HCT116 (cell line): ENCODE results near the gene TRUB1.

Source experiments
- EGR1 ChIP-seq: IDR thresholded peaks from 2 replicates; pipeline ENCODE4 v1.6.1; 2012; ENCODE audit warnings: low read depth
- FOSL1 ChIP-seq: IDR thresholded peaks from 2 replicates; pipeline ENCODE4 v1.6.1; 2012; ENCODE audit warnings: low read depth
- POLR2A ChIP-seq: IDR thresholded peaks from 2 replicates; pipeline ENCODE4 v1.7.0; 2011; ENCODE audit warnings: borderline replicate concordance; ENCODE audit not compliant: insufficient read depth, insufficient read length; ENCODE audit errors: extremely low read depth
- POLR2AphosphoS5 ChIP-seq: IDR thresholded peaks from 2 replicates; pipeline ENCODE4 v1.6.1; 2011; ENCODE audit warnings: mild to moderate bottlenecking, low read depth, low read length, moderate library complexity
- RAD21 ChIP-seq: IDR thresholded peaks from 2 replicates; pipeline ENCODE4 v1.6.1; 2012; ENCODE audit warnings: low read depth, mild to moderate bottlenecking
- SP1 ChIP-seq: IDR thresholded peaks from 2 replicates; pipeline ENCODE4 v1.6.1; 2012; ENCODE audit warnings: low read depth
- TCF7L2 ChIP-seq: IDR thresholded peaks from 2 replicates; pipeline ENCODE4 v1.7.0; 2011; ENCODE audit warnings: borderline replicate concordance, inconsistent platforms; ENCODE audit not compliant: insufficient read depth, insufficient read length; ENCODE audit errors: extremely low read depth
- YY1 ChIP-seq: IDR thresholded peaks from 2 replicates; pipeline ENCODE4 v1.6.1; 2011; ENCODE audit warnings: low read length, low read depth, moderate library complexity, mild to moderate bottlenecking; ENCODE audit not compliant: insufficient replicate concordance; ENCODE audit errors: extremely low read depth
- ZNF274 ChIP-seq: fragments of 200-500 bp; sonication (Bioruptor generic); IDR thresholded peaks from 2 replicates; pipeline ENCODE4 v1.6.1; 2014; ENCODE audit warnings: mild to moderate bottlenecking, low read depth, low read length, inconsistent platforms
- TF ChIP-seq, protein P1 (sequence below), 3 experiments: fragments of 200-600 bp in 1 of 3; sonication (generic) in 1 of 3; IDR thresholded peaks in 2 of 3; conservative IDR thresholded peaks in 1 of 3; 2 replicates each; pipeline ENCODE4 v1.5.1; 2012 to 2017; ENCODE audit warnings: low read depth in 2 of 3, low read length in 2 of 3, antibody characterized with exemption in 1 of 3, borderline replicate concordance in 1 of 3, control low read depth in 1 of 3, mild to moderate bottlenecking in 1 of 3, mixed read lengths in 1 of 3, mixed run types in 1 of 3, moderate library complexity in 1 of 3; ENCODE audit not compliant: insufficient read depth in 1 of 3
- TF ChIP-seq, protein P2 (sequence below): IDR thresholded peaks from 2 replicates; pipeline ENCODE4 v1.6.1; 2012; ENCODE audit warnings: low read depth
- TF ChIP-seq, protein P3 (sequence below): IDR thresholded peaks from 2 replicates; pipeline ENCODE4 v1.6.1; 2012

DNA sequence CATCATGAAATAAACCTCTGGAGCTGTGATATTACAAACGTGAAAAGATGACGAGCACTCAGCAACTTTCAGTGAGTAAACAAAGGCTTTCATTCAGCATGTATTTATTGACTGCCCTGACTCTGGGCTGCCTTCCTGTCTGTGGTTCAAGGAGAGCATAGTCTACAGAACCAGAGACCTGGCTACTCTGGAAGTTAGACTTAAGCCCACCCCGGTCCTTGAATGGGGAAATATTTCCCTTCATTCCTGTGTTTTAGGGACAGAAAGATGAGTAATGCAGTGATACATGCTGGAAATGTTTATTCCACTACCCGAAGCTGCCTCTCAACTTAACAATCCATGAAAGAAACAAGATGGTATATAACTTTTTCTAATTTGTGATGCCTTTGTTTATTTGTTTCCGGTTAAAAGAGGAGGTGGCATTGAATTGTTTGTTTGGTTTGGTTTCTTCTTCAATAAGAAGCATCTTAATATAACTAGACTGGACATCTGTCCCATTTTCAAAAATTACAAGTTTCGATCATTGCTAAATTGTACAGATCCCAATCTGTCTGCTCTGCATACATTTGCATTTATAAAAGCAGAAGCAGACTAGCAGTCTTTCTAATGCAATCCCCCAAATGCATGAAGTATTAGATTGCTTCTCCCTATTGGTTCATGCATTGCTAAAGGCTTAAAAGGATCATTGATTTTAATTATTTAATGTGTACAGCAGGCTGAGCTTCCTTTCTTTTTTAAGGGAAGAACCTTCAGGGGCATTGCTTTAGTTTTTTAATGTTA, 57.7 kb downstream of the TRUB1 start:
- TF ChIP-seq YY1 (no peak), RAD21 (no peak), POLR2AphosphoS5 (no peak), FOSL1 (no peak), ZNF274 (no peak), POLR2A (no peak), EGR1 (no peak), SP1 (no peak), TCF7L2 (no peak)
- TF ChIP-seq, protein P1, sequence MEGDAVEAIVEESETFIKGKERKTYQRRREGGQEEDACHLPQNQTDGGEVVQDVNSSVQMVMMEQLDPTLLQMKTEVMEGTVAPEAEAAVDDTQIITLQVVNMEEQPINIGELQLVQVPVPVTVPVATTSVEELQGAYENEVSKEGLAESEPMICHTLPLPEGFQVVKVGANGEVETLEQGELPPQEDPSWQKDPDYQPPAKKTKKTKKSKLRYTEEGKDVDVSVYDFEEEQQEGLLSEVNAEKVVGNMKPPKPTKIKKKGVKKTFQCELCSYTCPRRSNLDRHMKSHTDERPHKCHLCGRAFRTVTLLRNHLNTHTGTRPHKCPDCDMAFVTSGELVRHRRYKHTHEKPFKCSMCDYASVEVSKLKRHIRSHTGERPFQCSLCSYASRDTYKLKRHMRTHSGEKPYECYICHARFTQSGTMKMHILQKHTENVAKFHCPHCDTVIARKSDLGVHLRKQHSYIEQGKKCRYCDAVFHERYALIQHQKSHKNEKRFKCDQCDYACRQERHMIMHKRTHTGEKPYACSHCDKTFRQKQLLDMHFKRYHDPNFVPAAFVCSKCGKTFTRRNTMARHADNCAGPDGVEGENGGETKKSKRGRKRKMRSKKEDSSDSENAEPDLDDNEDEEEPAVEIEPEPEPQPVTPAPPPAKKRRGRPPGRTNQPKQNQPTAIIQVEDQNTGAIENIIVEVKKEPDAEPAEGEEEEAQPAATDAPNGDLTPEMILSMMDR (IDR thresholded peaks at IDR 0.05 in 2 of 3, conservative IDR thresholded peaks at IDR 0.05 in 1 of 3; ENCODE audit: borderline replicate concordance in 1 of 3, insufficient read depth in 1 of 3, low read depth in 2 of 3, low read length in 2 of 3): no peak
- TF ChIP-seq, protein P2, sequence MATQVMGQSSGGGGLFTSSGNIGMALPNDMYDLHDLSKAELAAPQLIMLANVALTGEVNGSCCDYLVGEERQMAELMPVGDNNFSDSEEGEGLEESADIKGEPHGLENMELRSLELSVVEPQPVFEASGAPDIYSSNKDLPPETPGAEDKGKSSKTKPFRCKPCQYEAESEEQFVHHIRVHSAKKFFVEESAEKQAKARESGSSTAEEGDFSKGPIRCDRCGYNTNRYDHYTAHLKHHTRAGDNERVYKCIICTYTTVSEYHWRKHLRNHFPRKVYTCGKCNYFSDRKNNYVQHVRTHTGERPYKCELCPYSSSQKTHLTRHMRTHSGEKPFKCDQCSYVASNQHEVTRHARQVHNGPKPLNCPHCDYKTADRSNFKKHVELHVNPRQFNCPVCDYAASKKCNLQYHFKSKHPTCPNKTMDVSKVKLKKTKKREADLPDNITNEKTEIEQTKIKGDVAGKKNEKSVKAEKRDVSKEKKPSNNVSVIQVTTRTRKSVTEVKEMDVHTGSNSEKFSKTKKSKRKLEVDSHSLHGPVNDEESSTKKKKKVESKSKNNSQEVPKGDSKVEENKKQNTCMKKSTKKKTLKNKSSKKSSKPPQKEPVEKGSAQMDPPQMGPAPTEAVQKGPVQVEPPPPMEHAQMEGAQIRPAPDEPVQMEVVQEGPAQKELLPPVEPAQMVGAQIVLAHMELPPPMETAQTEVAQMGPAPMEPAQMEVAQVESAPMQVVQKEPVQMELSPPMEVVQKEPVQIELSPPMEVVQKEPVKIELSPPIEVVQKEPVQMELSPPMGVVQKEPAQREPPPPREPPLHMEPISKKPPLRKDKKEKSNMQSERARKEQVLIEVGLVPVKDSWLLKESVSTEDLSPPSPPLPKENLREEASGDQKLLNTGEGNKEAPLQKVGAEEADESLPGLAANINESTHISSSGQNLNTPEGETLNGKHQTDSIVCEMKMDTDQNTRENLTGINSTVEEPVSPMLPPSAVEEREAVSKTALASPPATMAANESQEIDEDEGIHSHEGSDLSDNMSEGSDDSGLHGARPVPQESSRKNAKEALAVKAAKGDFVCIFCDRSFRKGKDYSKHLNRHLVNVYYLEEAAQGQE: no peak
- TF ChIP-seq, protein P3, sequence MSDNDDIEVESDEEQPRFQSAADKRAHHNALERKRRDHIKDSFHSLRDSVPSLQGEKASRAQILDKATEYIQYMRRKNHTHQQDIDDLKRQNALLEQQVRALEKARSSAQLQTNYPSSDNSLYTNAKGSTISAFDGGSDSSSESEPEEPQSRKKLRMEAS: no peak
